ENCODE data around the gene ST3GAL3. TPM values are rescaled to one million over a fixed set of nuclear protein-coding genes. Genes with fewer than 3 reads are reported as not detected.
A peak's percentile ranks its signal among the peaks of the same experiment; 100 is the strongest.

ST3GAL3 gene
- polyA plus RNA-seq, 2 donors: 3.6 to 4.5 TPM

DNA sequence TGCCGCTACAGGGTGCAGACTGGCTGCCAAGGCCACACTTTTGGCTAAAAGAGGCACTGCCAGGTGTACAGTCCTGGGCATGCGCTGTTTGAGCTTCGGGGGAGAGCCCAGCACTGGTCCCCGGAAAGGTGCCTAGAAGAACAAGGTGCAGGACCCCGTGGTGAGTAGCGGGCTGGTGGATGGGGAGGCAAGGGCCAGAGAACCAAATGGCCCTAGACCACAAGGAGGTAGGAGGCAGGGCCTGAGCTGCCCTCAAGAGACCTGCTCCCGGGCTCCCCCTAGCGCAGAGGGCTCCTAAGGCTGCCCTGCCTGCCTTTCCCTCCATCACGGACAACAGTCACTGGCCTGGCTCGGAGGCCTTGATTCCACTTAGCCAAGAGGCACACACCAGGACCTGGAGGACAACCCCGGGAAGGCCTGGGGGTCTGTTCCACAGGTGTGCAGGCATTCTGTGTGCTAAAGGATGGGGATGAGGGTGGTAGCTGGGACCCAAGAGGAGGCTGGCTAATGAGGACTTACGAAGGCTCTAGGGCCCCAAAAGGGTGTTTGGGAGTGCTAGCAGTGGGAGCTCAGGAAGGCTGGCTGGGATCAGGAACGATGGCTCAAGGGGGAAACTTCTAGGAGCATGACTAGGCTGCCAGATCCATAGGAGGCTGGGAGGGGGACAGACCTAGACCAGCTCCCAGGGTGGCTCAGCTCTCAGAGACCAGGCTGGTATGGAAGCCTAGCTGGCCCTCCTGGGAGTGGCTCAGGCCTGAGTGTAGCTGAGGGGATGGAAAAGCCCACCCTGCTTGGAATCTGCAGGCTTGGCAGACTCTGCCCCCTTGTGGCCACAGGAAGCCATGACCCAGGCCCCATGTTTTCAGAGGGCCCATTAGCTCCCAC is 227.0 kb downstream of the ST3GAL3 start:
- peaks cover 3 to 38% of the 10 kb centered on the region in 2 donors for H3K4me1 ChIP-seq (ENCODE audit: control insufficient read depth in 2 of 2, insufficient read depth in 2 of 2, low read length in 1 of 2)
- WGBS, 2 donors: 21 to 23% methylated on average over 13 of the region's 13 CpGs
- no peaks in the 10 kb centered on the region for H3K9me3 ChIP-seq (ENCODE audit: control insufficient read depth in 2 of 2, insufficient read depth in 1 of 2, low read depth in 1 of 2, low read length in 1 of 2)
- H3K27me3 ChIP-seq (ENCODE audit: control insufficient read depth in 1 of 2, insufficient read depth in 2 of 2, low read length in 2 of 2): no peaks in the 10 kb centered on the region
- peak overlapping the region in 1 of 2 donors; percentile 15 for H3K27ac ChIP-seq (ENCODE audit: low read depth in 2 of 2, low read length in 1 of 2)
- no peaks in the 10 kb centered on the region for H3K36me3 ChIP-seq (ENCODE audit: control insufficient read depth in 2 of 2, insufficient read depth in 2 of 2, low read length in 1 of 2)
- H3K4me3 ChIP-seq (ENCODE audit: low read depth in 1 of 2, low read length in 2 of 2): peak overlapping the region; percentile 34 to 39

DNA sequence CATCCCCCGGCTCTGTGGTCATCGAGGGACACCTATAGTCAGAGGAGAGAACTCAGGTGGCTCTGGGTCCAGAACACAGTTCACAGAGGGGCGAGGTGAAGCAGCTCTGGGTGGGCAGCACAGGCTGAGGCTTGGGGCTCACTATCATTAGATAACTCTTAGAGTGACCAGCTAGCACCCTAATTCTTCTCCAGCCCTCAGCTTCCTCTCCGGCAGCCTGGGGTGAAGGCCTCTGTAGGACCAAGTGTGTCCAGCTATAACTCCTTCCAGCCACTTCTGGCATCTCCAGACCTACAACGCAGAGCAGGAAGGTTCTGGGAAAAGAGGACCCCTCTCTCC is 227.6 kb downstream of the ST3GAL3 start:
- H3K27me3 ChIP-seq (ENCODE audit: control insufficient read depth in 1 of 2, insufficient read depth in 2 of 2, low read length in 2 of 2): no peaks in the 10 kb centered on the region
- H3K36me3 ChIP-seq (ENCODE audit: control insufficient read depth in 2 of 2, insufficient read depth in 2 of 2, low read length in 1 of 2): no peaks in the 10 kb centered on the region
- WGBS, 2 donors: 49 to 54% methylated on average over 5 of the region's 5 CpGs
- no peak overlapping the region for H3K4me3 ChIP-seq (ENCODE audit: low read depth in 1 of 2, low read length in 2 of 2)
- H3K9me3 ChIP-seq (ENCODE audit: control insufficient read depth in 2 of 2, insufficient read depth in 1 of 2, low read depth in 1 of 2, low read length in 1 of 2): no peaks in the 10 kb centered on the region
- no peak overlapping the region for H3K27ac ChIP-seq (ENCODE audit: low read depth in 2 of 2, low read length in 1 of 2)
- H3K4me1 ChIP-seq (ENCODE audit: control insufficient read depth in 2 of 2, insufficient read depth in 2 of 2, low read length in 1 of 2): peaks cover 3 to 33% of the 10 kb centered on the region in 2 donors

DNA sequence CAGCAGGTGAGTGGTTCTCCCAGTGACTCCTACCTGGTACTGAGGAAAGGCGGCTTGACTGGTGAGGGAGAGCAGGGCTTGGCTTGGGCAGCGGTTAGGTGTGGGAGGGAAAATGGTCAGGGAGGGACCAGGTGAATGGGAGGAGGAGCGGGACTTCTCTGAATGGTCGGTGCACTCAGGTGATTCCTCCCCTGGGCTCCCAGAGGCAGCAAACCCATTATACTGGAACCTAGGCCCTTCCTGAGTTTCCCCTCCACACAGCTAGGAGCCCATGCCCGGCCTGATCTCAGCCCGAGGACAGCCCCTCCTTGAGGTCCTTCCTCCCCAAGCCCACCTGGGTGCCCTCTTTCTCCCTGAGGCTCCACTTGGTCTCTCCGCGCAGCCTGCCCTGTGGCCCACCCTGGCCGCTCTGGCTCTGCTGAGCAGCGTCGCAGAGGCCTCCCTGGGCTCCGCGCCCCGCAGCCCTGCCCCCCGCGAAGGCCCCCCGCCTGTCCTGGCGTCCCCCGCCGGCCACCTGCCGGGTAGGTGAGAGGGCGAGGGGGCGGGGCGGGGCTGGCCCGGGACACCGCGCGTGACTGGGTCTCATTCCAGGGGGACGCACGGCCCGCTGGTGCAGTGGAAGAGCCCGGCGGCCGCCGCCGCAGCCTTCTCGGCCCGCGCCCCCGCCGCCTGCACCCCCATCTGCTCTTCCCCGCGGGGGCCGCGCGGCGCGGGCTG is 228.5 kb downstream of the ST3GAL3 start:
- H3K36me3 ChIP-seq (ENCODE audit: control insufficient read depth in 2 of 2, insufficient read depth in 2 of 2, low read length in 1 of 2): no peaks in the 10 kb centered on the region
- 11 to 16% methylated on average over 32 to 48 of the region's 48 CpGs for WGBS, 2 donors
- H3K4me1 ChIP-seq (ENCODE audit: control insufficient read depth in 2 of 2, insufficient read depth in 2 of 2, low read length in 1 of 2): peaks cover 3 to 31% of the 10 kb centered on the region in 2 donors
- no peaks in the 10 kb centered on the region for H3K9me3 ChIP-seq (ENCODE audit: control insufficient read depth in 2 of 2, insufficient read depth in 1 of 2, low read depth in 1 of 2, low read length in 1 of 2)
- no peak overlapping the region for H3K27ac ChIP-seq (ENCODE audit: low read depth in 2 of 2, low read length in 1 of 2)
- peak overlapping the region; percentile 21 to 56 for H3K4me3 ChIP-seq (ENCODE audit: low read depth in 1 of 2, low read length in 2 of 2)
- H3K27me3 ChIP-seq (ENCODE audit: control insufficient read depth in 1 of 2, insufficient read depth in 2 of 2, low read length in 2 of 2): no peaks in the 10 kb centered on the region

DNA sequence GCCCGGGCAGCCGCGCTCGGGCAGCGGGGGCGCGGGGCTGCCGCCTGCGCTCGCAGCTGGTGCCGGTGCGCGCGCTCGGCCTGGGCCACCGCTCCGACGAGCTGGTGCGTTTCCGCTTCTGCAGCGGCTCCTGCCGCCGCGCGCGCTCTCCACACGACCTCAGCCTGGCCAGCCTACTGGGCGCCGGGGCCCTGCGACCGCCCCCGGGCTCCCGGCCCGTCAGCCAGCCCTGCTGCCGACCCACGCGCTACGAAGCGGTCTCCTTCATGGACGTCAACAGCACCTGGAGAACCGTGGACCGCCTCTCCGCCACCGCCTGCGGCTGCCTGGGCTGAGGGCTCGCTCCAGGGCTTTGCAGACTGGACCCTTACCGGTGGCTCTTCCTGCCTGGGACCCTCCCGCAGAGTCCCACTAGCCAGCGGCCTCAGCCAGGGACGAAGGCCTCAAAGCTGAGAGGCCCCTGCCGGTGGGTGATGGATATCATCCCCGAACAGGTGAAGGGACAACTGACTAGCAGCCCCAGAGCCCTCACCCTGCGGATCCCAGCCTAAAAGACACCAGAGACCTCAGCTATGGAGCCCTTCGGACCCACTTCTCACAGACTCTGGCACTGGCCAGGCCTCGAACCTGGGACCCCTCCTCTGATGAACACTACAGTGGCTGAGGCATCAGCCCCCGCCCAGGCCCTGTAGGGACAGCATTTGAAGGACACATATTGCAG is 229.3 kb downstream of the ST3GAL3 start:
- 13 to 18% methylated on average over 44 to 56 of the region's 56 CpGs for whole genome bisulfite sequencing, 2 donors
- Histone ChIP-seq H3K27me3 (ENCODE audit: control insufficient read depth in 1 of 2, insufficient read depth in 2 of 2, low read length in 2 of 2) (no peaks in the 10 kb centered on the region), H3K4me3 (ENCODE audit: low read depth in 1 of 2, low read length in 2 of 2) (peak overlapping the region; percentile 34 to 56), H3K36me3 (ENCODE audit: control insufficient read depth in 2 of 2, insufficient read depth in 2 of 2, low read length in 1 of 2) (no peaks in the 10 kb centered on the region), H3K9me3 (ENCODE audit: control insufficient read depth in 2 of 2, insufficient read depth in 1 of 2, low read depth in 1 of 2, low read length in 1 of 2) (no peaks in the 10 kb centered on the region), H3K4me1 (ENCODE audit: control insufficient read depth in 2 of 2, insufficient read depth in 2 of 2, low read length in 1 of 2) (peaks cover 3 to 29% of the 10 kb centered on the region in 2 donors), H3K27ac (ENCODE audit: low read depth in 2 of 2, low read length in 1 of 2) (peak overlapping the region in 1 of 2 donors; percentile 34)

DNA sequence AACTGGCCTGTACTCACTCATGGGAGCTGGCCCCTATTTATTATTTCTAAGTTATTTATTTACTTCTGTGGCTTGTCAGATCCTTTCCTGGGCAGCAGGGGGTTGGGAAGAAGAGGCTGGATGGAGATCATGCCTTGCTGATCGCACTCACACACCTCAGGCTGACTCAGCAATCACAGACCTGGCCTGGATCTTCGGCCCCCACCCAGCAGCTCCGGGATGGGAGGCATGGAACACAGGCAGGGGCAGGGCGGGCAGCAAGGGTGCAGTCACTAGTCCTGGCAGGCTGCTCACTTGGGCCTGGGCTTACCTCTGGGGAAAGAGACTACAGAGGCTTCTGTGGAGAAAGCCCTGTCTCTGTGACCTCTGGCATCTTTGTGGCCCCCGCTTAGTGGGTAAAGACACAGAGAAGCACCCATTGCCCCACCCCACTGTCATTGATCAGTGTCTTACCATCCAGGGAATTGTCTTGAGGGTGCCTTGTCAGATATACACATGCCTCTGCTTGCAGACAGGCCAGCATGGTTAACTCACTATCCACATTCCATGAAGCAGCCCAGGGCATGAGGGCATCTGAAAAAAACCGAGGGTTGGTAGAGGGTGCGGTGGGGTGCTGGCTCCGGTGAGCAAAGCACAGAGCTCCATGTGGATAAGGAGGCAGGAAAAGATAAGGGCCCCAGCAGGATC is 230.0 kb downstream of the ST3GAL3 start:
- WGBS, 2 donors: 55 to 71% methylated on average over 8 of the region's 8 CpGs
- Histone ChIP-seq H3K4me3 (ENCODE audit: low read depth in 1 of 2, low read length in 2 of 2) (no peak overlapping the region), H3K27ac (ENCODE audit: low read depth in 2 of 2, low read length in 1 of 2) (no peak overlapping the region), H3K9me3 (ENCODE audit: control insufficient read depth in 2 of 2, insufficient read depth in 1 of 2, low read depth in 1 of 2, low read length in 1 of 2) (no peaks in the 10 kb centered on the region), H3K27me3 (ENCODE audit: control insufficient read depth in 1 of 2, insufficient read depth in 2 of 2, low read length in 2 of 2) (no peaks in the 10 kb centered on the region), H3K4me1 (ENCODE audit: control insufficient read depth in 2 of 2, insufficient read depth in 2 of 2, low read length in 1 of 2) (peaks cover 3 to 29% of the 10 kb centered on the region in 2 donors), H3K36me3 (ENCODE audit: control insufficient read depth in 2 of 2, insufficient read depth in 2 of 2, low read length in 1 of 2) (no peaks in the 10 kb centered on the region)

DNA sequence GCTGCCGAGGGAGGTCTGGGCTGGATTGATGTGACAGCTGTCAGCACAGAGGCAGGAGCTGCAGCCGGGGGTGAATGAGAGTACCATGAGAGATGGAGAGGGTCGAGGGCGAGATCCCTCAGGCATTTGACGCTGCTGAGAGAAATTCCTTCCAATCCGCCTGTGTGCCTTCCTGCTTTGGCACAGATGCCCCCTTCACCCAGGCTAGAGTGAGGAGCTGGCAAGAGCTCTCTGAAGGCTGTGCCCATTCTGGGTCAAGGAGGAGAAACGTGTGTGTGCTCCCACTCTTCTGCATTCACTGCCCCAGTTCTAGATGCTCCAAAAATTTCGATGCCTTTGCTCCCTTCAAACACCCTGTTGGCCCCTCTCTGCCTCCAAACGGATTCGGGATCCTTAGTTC is 231.0 kb downstream of the ST3GAL3 start:
- 84 to 85% methylated on average over 10 of the region's 10 CpGs for WGBS, 2 donors
- Histone ChIP-seq H3K36me3 (ENCODE audit: control insufficient read depth in 2 of 2, insufficient read depth in 2 of 2, low read length in 1 of 2) (no peaks in the 10 kb centered on the region), H3K9me3 (ENCODE audit: control insufficient read depth in 2 of 2, insufficient read depth in 1 of 2, low read depth in 1 of 2, low read length in 1 of 2) (no peaks in the 10 kb centered on the region), H3K4me3 (ENCODE audit: low read depth in 1 of 2, low read length in 2 of 2) (no peak overlapping the region), H3K27me3 (ENCODE audit: control insufficient read depth in 1 of 2, insufficient read depth in 2 of 2, low read length in 2 of 2) (no peaks in the 10 kb centered on the region), H3K27ac (ENCODE audit: low read depth in 2 of 2, low read length in 1 of 2) (no peak overlapping the region), H3K4me1 (ENCODE audit: control insufficient read depth in 2 of 2, insufficient read depth in 2 of 2, low read length in 1 of 2) (peaks cover 3 to 25% of the 10 kb centered on the region in 2 donors)

DNA sequence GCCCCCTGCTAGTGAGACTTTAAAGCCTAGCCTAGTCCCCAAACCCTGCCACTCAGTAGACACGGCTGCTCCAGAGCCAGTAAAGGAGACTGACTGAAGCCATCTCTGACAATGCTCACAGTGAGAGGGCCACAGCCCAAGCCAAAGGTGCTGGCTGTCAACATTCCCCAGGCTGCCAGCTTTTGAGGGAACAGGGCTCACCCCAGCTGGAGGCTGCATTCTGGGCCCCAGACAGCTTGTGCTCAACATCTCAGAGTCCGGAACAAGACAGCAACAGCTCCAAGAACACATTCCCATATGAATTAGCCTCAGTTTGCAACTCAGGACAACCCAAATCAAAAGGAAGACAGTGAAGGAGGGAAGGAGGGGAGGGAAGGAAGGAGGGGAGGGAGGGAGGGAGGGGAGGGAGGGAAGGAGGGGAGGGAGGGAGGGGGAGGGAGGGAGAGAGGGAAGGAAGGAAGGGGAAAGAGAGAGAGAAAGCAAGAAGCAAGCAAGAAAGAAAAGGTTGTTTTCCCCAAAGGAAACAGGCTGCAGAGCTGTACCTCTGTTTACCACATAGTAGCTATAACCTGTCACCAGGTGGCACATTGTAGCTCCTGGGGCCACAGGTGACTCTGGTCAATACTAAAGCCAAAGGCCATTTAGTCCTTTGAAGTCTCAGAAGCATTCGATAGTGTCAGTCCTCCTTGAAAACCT is 231.7 kb downstream of the ST3GAL3 start:
- Histone ChIP-seq H3K4me1 (ENCODE audit: control insufficient read depth in 2 of 2, insufficient read depth in 2 of 2, low read length in 1 of 2) (peaks cover 0 to 21% of the 10 kb centered on the region in 2 donors), H3K9me3 (ENCODE audit: control insufficient read depth in 2 of 2, insufficient read depth in 1 of 2, low read depth in 1 of 2, low read length in 1 of 2) (no peaks in the 10 kb centered on the region), H3K36me3 (ENCODE audit: control insufficient read depth in 2 of 2, insufficient read depth in 2 of 2, low read length in 1 of 2) (no peaks in the 10 kb centered on the region), H3K27ac (ENCODE audit: low read depth in 2 of 2, low read length in 1 of 2) (no peak overlapping the region), H3K4me3 (ENCODE audit: low read depth in 1 of 2, low read length in 2 of 2) (no peak overlapping the region), H3K27me3 (ENCODE audit: control insufficient read depth in 1 of 2, insufficient read depth in 2 of 2, low read length in 2 of 2) (no peaks in the 10 kb centered on the region)
- 72 to 80% methylated on average over 3 of the region's 3 CpGs for WGBS, 2 donors

DNA sequence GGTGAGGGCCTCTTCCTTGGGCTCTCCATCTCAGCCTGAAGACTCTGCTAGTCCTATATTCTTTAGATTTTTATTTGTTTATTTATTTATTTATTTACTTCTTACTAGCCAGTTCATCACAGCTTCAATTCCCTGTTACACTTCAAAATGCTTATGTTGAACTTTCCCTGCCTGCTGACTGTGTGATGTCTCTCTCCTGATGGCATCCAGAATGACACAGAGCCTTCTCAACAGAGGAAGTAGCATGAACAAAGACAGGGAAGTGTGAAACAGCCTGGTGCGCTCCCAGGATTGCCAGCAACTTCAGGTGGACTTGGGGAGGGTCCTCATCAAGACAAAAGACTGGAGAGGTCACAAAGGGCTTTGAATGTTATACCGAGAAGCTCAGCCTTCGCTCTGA is 235.1 kb downstream of the ST3GAL3 start:
- Histone ChIP-seq H3K27me3 (ENCODE audit: control insufficient read depth in 1 of 2, insufficient read depth in 2 of 2, low read length in 2 of 2) (no peaks in the 10 kb centered on the region), H3K4me3 (ENCODE audit: low read depth in 1 of 2, low read length in 2 of 2) (no peak overlapping the region), H3K27ac (ENCODE audit: low read depth in 2 of 2, low read length in 1 of 2) (no peak overlapping the region), H3K9me3 (ENCODE audit: control insufficient read depth in 2 of 2, insufficient read depth in 1 of 2, low read depth in 1 of 2, low read length in 1 of 2) (no peaks in the 10 kb centered on the region), H3K36me3 (ENCODE audit: control insufficient read depth in 2 of 2, insufficient read depth in 2 of 2, low read length in 1 of 2) (no peaks in the 10 kb centered on the region), H3K4me1 (ENCODE audit: control insufficient read depth in 2 of 2, insufficient read depth in 2 of 2, low read length in 1 of 2) (peaks cover 1 to 2% of the 10 kb centered on the region in 2 donors)
- 90 to 95% methylated on average over 3 of the region's 3 CpGs for WGBS, 2 donors
